KMS-11 (cell line): ENCODE measurements around the gene TVP23A.

Source experiments
- H2AFZ ChIP-seq: fragments of 200-600 bp; sonication (generic); 2 replicates; pipeline ENCODE4 v1.6.1; 2016; ENCODE audit warnings: antibody characterized with exemption, mixed run types, low read depth
- H3K27ac ChIP-seq: fragments of 200-600 bp; sonication (generic); 2 replicates; pipeline ENCODE4 v1.6.1; 2016; ENCODE audit warnings: mild to moderate bottlenecking, mixed run types
- H3K27me3 ChIP-seq: fragments of 200-600 bp; sonication (generic); 2 replicates; pipeline ENCODE4 v1.6.1; 2017; ENCODE audit warnings: mild to moderate bottlenecking, low read depth, mixed run types, moderate library complexity; ENCODE audit not compliant: insufficient read depth
- H3K36me3 ChIP-seq: fragments of 200-600 bp; sonication (generic); 2 replicates; pipeline ENCODE4 v1.6.1; 2017; ENCODE audit warnings: mild to moderate bottlenecking, mixed run types; ENCODE audit not compliant: insufficient read depth
- H3K4me1 ChIP-seq: fragments of 200-600 bp; sonication (generic); 2 replicates; pipeline ENCODE4 v1.6.1; 2016; ENCODE audit warnings: mild to moderate bottlenecking, low read depth, mixed run types; ENCODE audit not compliant: poor library complexity, severe bottlenecking
- H3K4me2 ChIP-seq: fragments of 200-600 bp; sonication (generic); 2 replicates; pipeline ENCODE4 v1.7.0; 2016; ENCODE audit warnings: mild to moderate bottlenecking, mixed run types
- H3K4me3 ChIP-seq: fragments of 200-600 bp; sonication (generic); IDR thresholded peaks from 2 replicates; pipeline ENCODE4 v1.6.1; 2017; ENCODE audit warnings: low read depth, low read length, mixed read lengths; ENCODE audit not compliant: insufficient read depth
- H3K79me2 ChIP-seq: fragments of 200-600 bp; sonication (generic); 2 replicates; pipeline ENCODE4 v1.6.1; 2016; ENCODE audit warnings: low read depth, mixed run types; ENCODE audit not compliant: insufficient read depth
- H3K9ac ChIP-seq: fragments of 200-600 bp; sonication (generic); 2 replicates; pipeline ENCODE4 v1.6.1; 2016; ENCODE audit warnings: mild to moderate bottlenecking, mixed run types
- H4K20me1 ChIP-seq: fragments of 200-600 bp; sonication (generic); 2 replicates; pipeline ENCODE4 v1.6.1; 2016; ENCODE audit warnings: mild to moderate bottlenecking, mixed run types; ENCODE audit not compliant: insufficient read depth
- TF ChIP-seq, protein P1 (sequence below): fragments of 200-600 bp; sonication (generic); conservative IDR thresholded peaks from 2 replicates; pipeline ENCODE4 v1.6.1; 2017; ENCODE audit warnings: low read depth, mild to moderate bottlenecking, antibody characterized with exemption, low read length, moderate library complexity, mixed read lengths

Gene TVP23A

DNA sequence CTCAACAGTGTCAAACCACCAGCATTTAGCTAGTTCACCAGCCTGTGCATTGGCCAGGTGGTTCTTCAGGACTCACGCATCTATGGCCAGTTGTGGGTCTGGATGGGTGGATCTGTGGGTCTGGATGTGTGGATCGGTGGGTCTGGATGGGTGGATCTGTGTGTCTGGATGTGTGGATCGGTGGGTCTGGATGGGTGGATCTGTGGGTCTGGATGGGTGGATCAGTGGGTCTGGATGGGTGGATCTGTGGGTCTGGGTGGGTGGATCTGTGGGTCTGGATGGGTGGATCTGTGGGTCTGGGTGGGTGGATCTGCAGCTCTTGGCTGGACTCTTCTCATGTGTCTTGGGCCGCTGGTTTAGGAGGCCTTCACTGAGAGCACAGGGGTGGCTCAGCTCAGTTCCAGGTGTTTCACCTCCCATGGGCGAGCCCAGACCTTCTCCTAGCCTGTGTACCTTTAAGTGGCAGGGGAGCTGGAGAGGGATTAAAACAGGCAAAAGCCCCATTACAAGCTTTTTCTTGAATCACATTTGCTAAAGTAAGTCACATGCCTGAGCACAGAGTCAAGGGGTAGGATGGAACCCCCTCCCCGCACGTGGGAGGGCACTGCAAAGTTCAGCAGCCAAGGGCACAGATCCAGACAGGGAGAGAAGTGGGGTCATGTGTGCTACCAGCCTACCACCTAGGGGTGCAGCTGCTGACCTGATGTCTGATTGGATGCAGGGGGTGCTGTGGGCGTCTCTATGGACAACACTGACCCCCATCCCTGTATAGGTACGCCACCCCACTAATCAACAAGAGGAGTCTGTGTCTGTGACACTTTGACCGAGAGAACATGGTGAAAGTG lies 78.4 kb downstream of the TVP23A start:
- Histone ChIP-seq H2AFZ (no peak overlapping the region), H3K4me2 (no peak overlapping the region), H3K9ac (no peak overlapping the region), H3K27me3 (no peaks in the 10 kb centered on the region), H4K20me1 (no peaks in the 10 kb centered on the region), H3K79me2 (no peaks in the 10 kb centered on the region), H3K27ac (no peak overlapping the region), H3K4me3 (no peak overlapping the region), H3K4me1 (peaks cover 70% of the 10 kb centered on the region), H3K36me3 (no peaks in the 10 kb centered on the region)
- TF ChIP-seq, protein P1, sequence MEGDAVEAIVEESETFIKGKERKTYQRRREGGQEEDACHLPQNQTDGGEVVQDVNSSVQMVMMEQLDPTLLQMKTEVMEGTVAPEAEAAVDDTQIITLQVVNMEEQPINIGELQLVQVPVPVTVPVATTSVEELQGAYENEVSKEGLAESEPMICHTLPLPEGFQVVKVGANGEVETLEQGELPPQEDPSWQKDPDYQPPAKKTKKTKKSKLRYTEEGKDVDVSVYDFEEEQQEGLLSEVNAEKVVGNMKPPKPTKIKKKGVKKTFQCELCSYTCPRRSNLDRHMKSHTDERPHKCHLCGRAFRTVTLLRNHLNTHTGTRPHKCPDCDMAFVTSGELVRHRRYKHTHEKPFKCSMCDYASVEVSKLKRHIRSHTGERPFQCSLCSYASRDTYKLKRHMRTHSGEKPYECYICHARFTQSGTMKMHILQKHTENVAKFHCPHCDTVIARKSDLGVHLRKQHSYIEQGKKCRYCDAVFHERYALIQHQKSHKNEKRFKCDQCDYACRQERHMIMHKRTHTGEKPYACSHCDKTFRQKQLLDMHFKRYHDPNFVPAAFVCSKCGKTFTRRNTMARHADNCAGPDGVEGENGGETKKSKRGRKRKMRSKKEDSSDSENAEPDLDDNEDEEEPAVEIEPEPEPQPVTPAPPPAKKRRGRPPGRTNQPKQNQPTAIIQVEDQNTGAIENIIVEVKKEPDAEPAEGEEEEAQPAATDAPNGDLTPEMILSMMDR, result no peak

DNA sequence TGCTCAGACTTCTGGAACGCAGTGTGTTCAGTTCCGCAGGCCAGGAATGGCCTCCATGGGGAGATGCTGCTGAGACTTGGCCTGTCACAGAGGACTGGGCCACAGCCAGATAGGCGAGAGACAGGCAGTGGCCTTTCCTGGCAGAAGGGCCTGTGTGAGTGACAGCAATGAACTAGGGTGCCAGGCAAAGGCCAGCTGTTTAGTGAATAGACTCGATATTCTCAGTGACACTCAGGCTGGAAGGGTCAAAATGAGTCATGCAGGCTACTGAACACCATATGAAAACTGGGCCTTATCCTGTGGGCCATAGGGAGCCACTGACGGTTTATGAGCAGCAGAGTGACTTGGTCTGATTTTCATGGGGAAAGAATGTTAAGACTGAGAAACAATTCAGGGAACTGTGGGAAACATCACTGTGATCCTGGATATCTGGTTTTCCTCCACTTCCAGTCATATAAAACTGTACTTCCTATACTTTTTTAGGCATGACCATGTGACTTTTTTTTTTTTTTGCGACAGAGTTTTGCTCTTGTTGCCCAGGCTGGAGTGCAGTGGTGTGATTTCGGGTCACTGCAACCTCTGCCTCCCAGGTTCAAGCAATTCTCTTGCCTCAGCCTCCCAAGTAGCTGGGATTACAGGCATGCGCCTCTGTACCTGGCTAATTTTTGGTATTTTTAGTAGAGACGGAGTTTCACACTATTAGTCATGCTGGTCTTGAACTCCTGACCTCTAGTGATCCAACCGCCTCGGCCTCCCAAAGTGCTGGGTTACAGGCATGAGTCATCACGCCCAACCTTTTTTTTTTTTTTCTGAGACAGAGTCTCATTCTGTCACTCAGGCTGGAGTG lies 80.1 kb downstream of the TVP23A start:
- Histone ChIP-seq H2AFZ (no peak overlapping the region; the same call in 1 of the 2 replicates), H3K9ac (no peak overlapping the region), H3K36me3 (no peaks in the 10 kb centered on the region), H3K4me2 (peak overlapping the region; percentile 22), H3K27ac (peak overlapping the region; percentile 54), H4K20me1 (no peaks in the 10 kb centered on the region), H3K79me2 (no peaks in the 10 kb centered on the region), H3K4me1 (peaks cover 61% of the 10 kb centered on the region), H3K27me3 (no peaks in the 10 kb centered on the region), H3K4me3 (no peak overlapping the region)
- TF ChIP-seq, protein P1, result no peak

DNA sequence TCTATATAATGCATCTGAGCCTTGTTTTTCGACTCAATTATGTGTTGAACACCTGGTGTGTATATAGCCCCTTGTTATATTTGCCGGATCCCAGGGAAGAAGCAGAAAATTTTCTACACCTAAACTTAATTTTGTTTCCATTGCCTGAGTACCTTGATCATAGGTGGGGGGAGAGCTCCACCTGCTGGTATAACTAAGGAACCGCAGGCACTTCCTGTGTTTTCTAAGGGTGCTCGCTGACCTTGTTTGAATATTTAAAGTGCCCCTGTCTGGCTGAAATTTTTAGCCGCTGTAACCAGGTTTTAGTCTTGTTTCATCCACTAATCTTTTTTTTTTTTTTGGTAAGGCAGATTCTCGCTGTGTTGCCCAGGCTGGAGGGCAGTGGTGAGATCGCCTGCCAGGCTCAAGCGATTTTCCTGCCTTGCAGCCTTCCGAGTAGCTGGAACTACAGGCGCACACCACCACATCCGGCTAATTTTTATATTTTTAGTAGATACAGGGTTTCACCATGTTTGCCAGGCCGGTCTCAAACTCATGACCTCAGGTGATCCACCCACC lies 81.4 kb downstream of the TVP23A start:
- Histone ChIP-seq H2AFZ (peak overlapping the region; percentile 57; the same call in 1 of the 2 replicates), H3K27me3 (no peaks in the 10 kb centered on the region), H3K4me1 (peaks cover 52% of the 10 kb centered on the region), H3K4me2 (peak overlapping the region; percentile 22), H3K79me2 (no peaks in the 10 kb centered on the region), H3K36me3 (no peaks in the 10 kb centered on the region), H3K27ac (peak overlapping the region; percentile 54; the same call in 1 of the 2 replicates), H4K20me1 (no peaks in the 10 kb centered on the region), H3K9ac (no peak overlapping the region), H3K4me3 (no peak overlapping the region)
- TF ChIP-seq, protein P1, result peak; percentile 99

DNA sequence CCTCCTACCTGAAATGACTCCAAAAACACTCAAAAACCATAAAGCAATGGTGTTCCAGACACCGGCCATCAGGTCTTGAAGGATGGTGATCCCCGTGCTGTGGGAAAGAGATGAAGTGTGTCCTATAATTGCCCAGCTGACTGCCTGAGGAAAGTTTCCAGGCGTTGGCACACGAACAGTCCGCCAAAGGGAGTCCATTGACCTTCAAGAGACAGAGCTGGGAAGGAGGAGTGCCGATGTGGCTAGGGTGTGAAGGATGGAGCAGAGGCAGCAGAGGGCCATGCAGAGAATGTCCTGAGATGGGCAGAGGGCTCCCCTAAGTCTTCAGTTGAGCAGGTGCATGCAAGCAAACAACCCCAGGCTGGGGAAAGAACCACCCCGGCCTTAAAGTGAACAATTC lies 86.8 kb downstream of the TVP23A start:
- H3K79me2 ChIP-seq, result no peaks in the 10 kb centered on the region
- no peak overlapping the region for H2AFZ ChIP-seq
- TF ChIP-seq, protein P1, result no peak
- H3K9ac ChIP-seq, result no peak overlapping the region
- peaks cover 8% of the 10 kb centered on the region; the same call in 1 of the 2 replicates for H3K27me3 ChIP-seq
- no peak overlapping the region for H3K4me3 ChIP-seq
- no peak overlapping the region for H3K4me2 ChIP-seq
- no peak overlapping the region for H3K27ac ChIP-seq
- H4K20me1 ChIP-seq, result no peaks in the 10 kb centered on the region
- no peaks in the 10 kb centered on the region for H3K36me3 ChIP-seq
- H3K4me1 ChIP-seq, result peaks cover 37% of the 10 kb centered on the region
